GM20000 (cell line): ENCODE results near the gene ANKFN1.

ENCODE experiments used
- DNase-seq: peaks from one replicate; pipeline ENCODE4 v3.0.0; 2012; ENCODE audit warnings: low spot score
- CTCF ChIP-seq: IDR thresholded peaks from 2 replicates; pipeline ENCODE4 v1.5.1; 2012; ENCODE audit warnings: mild to moderate bottlenecking, control low read depth; ENCODE audit errors: extremely low read depth, missing control alignments

ANKFN1 gene

DNA sequence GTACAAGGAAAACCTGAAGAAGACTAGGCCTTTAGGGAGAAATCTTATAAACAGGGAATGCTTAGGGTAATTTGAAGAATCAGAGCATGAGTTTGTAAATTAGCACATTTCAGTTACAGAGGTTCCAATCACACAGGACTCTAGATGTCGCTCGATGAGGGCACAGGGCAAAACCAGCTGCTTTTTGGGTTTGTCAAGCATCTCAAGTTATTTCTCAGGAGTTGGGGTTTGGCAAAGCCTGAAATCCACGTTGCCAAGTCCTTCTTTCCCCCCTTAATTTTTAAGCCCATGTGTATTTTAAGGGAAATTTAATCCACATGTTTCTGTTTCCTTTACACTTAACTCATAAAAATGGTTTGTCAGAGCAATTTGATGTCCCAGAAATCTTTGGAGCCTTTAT is 146.9 kb downstream of the ANKFN1 start:
- TF ChIP-seq CTCF, result no peak
- DNase-seq, result no peak

DNA sequence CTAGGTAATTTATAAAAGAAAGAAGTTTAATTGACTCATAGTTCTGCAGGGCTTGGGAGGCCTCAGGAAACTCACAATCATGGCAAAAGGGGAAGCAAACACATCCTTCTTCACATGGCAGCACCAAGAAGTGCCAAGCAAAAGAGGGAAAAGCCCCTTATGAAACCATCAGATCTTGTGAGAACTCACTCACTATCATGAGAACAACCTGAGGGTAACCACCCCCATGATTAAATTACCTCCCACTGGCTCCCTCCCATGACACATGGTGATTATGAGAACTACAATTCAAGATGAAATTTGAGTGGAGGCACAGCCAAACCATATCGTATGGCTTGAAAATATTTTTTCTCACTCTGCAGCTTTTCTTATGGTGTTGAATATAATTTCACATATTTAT is 151.7 kb downstream of the ANKFN1 start:
- no peak for DNase-seq
- no peak for TF ChIP-seq CTCF

GRCh38 chr17:56309897-56310296 is 156.6 kb downstream of the ANKFN1 start:
- no peak for TF ChIP-seq CTCF
- DNase-seq, result no peak

DNA sequence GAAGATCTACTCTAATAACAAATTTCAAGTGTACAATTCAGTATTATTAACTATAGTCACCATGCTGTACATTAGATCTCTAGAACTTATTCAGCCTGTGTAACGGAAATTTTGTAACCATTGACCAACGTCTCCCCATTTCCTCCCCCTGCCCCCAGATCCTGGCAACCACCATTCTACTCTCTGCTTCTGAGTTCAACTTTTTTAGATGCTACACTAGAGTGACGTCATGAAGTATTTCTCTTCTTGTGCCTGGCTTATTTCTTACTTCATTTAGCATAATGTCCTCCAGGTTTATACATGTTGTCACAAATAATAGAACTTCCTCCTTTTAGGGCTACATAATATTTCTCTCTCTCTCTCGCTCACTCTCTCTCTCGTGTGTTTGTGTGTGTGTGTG is 157.5 kb downstream of the ANKFN1 start:
- no peak for DNase-seq
- TF ChIP-seq CTCF, result no peak

GRCh38 chr17:56313201-56313600 is 159.9 kb downstream of the ANKFN1 start:
- TF ChIP-seq CTCF, result no peak

GRCh38 chr17:56314026-56314425 is 160.8 kb downstream of the ANKFN1 start:
- no peak for TF ChIP-seq CTCF
- DNase-seq, result no peak

More at GRCh38 chr17:56313201-56313600, 159.9 kb downstream of the ANKFN1 start:
- DNase-seq, result no peak

DNA sequence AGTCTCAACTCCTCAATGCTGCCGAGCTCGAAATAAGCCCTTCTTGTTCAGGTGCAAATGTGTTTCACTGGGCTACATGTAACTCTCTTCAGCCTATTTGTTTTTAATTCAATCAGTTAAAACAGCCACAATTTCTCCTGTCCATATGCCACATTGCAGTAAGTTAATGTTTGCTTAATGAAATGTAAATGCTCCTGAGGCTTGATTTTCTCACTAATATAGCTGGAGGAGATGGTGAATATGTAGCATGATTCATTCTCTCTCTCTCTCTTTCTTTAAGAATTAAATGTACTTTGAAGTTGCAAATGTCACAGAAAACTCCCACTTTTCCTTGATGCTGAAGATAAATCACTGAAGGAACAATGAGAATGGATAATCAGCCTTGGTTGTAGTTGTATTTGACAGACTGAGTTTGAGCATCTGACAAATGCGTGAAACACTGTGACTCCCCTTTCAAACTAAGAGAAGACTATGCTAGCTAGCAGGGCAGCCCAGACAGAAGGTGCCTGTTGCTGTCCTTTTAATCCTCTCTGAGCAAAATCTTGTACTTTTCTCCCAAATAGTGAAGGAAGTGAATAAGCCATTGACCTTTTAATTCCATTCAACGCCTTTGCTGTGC is 161.8 kb downstream of the ANKFN1 start:
- DNase-seq, result no peak
- TF ChIP-seq CTCF, result no peak
